ENCODE measurements around the gene KCNQ5. TPM values are rescaled to one million over a fixed set of nuclear protein-coding genes. Genes with fewer than 3 reads are reported as not detected.

KCNQ5 gene
- total RNA-seq, 1 donor from 2014 or later = 3.9 TPM

DNA sequence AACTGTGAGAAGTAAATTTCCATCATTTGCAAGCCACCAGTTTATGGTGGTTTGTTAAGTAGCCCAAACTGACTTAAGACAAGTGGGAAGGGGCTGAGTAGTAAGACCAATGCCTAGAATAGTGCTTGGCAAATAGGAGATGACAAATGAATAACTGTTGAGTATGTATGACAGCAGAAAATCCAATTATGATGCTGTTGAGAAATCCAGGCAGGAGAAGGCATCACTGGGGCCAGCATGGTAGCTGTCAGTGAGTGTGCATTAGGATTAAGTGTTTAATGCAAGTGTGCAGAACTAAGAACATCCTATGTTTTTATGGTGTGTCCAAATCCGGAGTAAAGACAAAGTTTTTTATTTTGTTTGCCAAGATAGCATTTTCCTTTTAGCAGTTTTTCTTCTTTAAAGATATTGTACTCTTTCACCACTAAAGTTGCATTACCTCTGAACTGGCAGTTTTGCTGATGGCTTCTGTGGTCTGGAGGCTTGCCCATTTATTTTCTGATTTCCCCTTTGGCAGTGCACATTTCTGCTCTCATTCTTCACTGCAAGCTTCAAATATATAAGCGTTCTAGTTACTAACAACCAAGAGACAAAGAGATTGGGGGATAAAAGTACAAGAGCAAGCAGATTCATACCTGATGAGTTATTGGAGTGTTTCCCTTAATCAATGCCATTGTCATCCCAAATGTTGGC, 289.7 kb downstream of the KCNQ5 start:
- no peaks in the 10 kb centered on the region for H3K36me3 ChIP-seq
- no peak overlapping the region for H3K27ac ChIP-seq
- H3K4me1 ChIP-seq = no peaks in the 10 kb centered on the region
- no peak overlapping the region for H3K4me3 ChIP-seq
- no peak for DNase-seq (ENCODE audit: extremely low spot score in 2 of 2)
- H3K27me3 ChIP-seq = no peaks in the 10 kb centered on the region
- intact Hi-C loops (cut with DNase I) = no loop called here
- H3K9me3 ChIP-seq = no peaks in the 10 kb centered on the region
- TF ChIP-seq POLR2AphosphoS5 (IDR thresholded peaks at IDR 0.05; ENCODE audit: insufficient read depth in 1 of 2, low read depth in 1 of 2) = no peak
- no peak for TF ChIP-seq POLR2A (IDR thresholded peaks at IDR 0.05)
- TF ChIP-seq, protein P1, sequence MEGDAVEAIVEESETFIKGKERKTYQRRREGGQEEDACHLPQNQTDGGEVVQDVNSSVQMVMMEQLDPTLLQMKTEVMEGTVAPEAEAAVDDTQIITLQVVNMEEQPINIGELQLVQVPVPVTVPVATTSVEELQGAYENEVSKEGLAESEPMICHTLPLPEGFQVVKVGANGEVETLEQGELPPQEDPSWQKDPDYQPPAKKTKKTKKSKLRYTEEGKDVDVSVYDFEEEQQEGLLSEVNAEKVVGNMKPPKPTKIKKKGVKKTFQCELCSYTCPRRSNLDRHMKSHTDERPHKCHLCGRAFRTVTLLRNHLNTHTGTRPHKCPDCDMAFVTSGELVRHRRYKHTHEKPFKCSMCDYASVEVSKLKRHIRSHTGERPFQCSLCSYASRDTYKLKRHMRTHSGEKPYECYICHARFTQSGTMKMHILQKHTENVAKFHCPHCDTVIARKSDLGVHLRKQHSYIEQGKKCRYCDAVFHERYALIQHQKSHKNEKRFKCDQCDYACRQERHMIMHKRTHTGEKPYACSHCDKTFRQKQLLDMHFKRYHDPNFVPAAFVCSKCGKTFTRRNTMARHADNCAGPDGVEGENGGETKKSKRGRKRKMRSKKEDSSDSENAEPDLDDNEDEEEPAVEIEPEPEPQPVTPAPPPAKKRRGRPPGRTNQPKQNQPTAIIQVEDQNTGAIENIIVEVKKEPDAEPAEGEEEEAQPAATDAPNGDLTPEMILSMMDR (IDR thresholded peaks at IDR 0.05) = no peak

DNA sequence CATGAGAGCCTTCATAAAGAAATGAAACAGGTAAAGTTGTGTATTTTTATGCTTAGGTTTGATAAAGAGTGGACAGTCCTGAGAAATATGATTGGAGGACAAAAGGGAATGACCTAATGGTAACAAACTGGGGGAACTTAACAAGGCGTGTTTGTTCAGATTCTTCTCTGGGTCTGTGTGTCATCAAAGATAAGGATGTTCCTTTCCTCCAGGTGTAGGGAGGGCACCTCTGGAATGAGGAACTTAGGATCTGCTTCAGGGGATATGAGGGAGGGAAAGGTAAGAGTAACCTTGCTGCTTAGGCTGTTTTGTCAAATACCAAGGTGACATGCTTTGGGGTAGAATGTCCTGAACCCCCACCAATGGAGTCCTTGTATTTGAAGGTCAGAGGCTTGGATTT, 291.9 kb downstream of the KCNQ5 start:
- Histone ChIP-seq H3K27ac (no peak overlapping the region), H3K4me3 (no peak overlapping the region), H3K27me3 (no peaks in the 10 kb centered on the region), H3K9me3 (no peaks in the 10 kb centered on the region), H3K4me1 (no peaks in the 10 kb centered on the region), H3K36me3 (no peaks in the 10 kb centered on the region)
- intact Hi-C loops (cut with DNase I) = no loop called here
- TF ChIP-seq POLR2AphosphoS5 (IDR thresholded peaks at IDR 0.05; ENCODE audit: insufficient read depth in 1 of 2, low read depth in 1 of 2) (no peak), POLR2A (IDR thresholded peaks at IDR 0.05) (no peak)
- TF ChIP-seq, protein P1 (IDR thresholded peaks at IDR 0.05) = no peak
- DNase-seq (ENCODE audit: extremely low spot score in 2 of 2) = no peak

DNA sequence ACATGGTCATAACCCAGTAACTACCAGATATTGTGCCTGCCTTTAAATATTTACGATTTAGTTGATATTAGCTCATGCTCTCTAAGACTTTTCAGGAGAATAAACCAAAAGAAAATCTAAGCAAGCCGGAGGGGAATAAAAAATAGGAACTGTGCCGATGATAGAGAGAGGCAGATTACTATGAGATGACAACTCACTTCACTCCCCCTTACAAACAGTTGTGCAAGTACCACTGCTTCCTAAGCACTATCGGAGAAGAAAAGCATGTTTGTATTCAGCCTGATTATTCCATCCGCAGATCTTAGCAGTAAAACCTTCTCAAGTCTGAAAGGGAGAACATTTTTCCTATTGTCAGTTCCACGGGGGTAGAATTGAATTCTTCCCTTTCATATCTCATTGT, 294.4 kb downstream of the KCNQ5 start:
- Histone ChIP-seq H3K4me1 (no peaks in the 10 kb centered on the region), H3K36me3 (no peaks in the 10 kb centered on the region), H3K9me3 (no peaks in the 10 kb centered on the region), H3K27ac (no peak overlapping the region), H3K27me3 (no peaks in the 10 kb centered on the region), H3K4me3 (no peak overlapping the region)
- intact Hi-C loops (cut with DNase I) = no loop called here
- DNase-seq (ENCODE audit: extremely low spot score in 2 of 2) = no peak
- TF ChIP-seq POLR2AphosphoS5 (IDR thresholded peaks at IDR 0.05; ENCODE audit: insufficient read depth in 1 of 2, low read depth in 1 of 2) (no peak), POLR2A (IDR thresholded peaks at IDR 0.05) (no peak)
- TF ChIP-seq, protein P1 (IDR thresholded peaks at IDR 0.05) = no peak

DNA sequence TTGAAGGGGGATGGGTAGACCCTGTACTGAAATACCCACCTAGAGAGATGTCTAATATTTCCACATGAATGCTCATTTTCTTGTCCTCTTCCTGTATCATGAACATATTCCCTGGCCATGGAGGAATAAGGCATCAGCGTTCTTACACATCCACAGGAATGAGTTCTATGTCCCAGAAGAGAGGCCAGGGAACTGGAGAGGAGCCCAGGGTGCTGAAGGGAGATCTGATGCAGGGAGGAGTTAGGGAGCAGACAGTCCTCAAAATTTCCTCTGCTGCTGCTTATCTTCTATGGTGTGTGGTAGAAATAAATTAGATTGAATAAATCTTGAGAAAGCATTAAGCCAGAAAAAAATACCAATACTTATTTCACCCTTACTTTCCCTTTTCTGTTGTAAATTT, 295.0 kb downstream of the KCNQ5 start:
- TF ChIP-seq POLR2AphosphoS5 (IDR thresholded peaks at IDR 0.05; ENCODE audit: insufficient read depth in 1 of 2, low read depth in 1 of 2) = no peak
- TF ChIP-seq, protein P1 (IDR thresholded peaks at IDR 0.05) = no peak
- TF ChIP-seq POLR2A (IDR thresholded peaks at IDR 0.05) = no peak
- intact Hi-C loops (cut with DNase I) = no loop called here
- no peak for DNase-seq (ENCODE audit: extremely low spot score in 2 of 2)
- H3K4me3 ChIP-seq = no peak overlapping the region
- H3K36me3 ChIP-seq = no peaks in the 10 kb centered on the region
- H3K27ac ChIP-seq = no peak overlapping the region
- no peaks in the 10 kb centered on the region for H3K27me3 ChIP-seq
- H3K9me3 ChIP-seq = no peaks in the 10 kb centered on the region
- no peaks in the 10 kb centered on the region for H3K4me1 ChIP-seq

DNA sequence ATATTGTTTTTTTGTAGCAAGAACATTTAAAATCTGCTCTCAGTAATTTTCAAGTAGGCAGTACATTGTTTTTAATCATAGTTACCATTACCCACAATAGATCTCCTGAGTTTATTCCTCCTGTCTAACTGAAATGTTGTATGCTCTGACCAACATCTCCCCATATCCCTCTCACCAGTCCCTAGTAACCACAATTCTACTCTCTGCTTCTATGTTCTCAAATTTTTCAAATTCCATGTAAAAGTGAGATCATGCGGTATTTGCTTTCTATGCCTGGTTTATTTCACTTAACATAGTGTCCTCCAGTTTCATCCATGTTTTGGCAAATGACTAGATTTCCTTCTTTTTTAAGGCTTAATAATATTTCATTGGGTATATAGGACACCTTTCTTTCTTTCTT, 300.5 kb downstream of the KCNQ5 start:
- TF ChIP-seq, protein P1 (IDR thresholded peaks at IDR 0.05) = no peak
- no peak for TF ChIP-seq POLR2AphosphoS5 (IDR thresholded peaks at IDR 0.05; ENCODE audit: insufficient read depth in 1 of 2, low read depth in 1 of 2)
- no peak for TF ChIP-seq POLR2A (IDR thresholded peaks at IDR 0.05)
- Histone ChIP-seq H3K27ac (no peak overlapping the region), H3K9me3 (no peaks in the 10 kb centered on the region), H3K4me3 (no peak overlapping the region), H3K27me3 (no peaks in the 10 kb centered on the region), H3K4me1 (no peaks in the 10 kb centered on the region), H3K36me3 (no peaks in the 10 kb centered on the region)
- no peak for DNase-seq (ENCODE audit: extremely low spot score in 2 of 2)
- intact Hi-C loops (cut with DNase I) = no loop called here

Measured in vagina (tissue), 2 donors.